ACHN (cell line): ENCODE results near the gene PORCN.
A peak's percentile ranks its signal among the peaks of the same experiment; 100 is the strongest.

ENCODE experiments used
- DNase-seq: peaks from one replicate; pipeline ENCODE4 v3.0.0-alpha.2; 2015
- in situ Hi-C: cut with HindIII; loops from 2 replicates; pipeline ENCODE4 v1.10.0; 2017; ENCODE audit warnings: low sequenced_read_pairs, low pct_ligation_motif_present, low pct_unique_long_range_greater_than_20kb

The PORCN gene

GRCh38 chrX:48475296-48475695 is 33.5 kb upstream of the PORCN start:
- in situ Hi-C loops = no loop called here
- no peak for DNase-seq

DNA sequence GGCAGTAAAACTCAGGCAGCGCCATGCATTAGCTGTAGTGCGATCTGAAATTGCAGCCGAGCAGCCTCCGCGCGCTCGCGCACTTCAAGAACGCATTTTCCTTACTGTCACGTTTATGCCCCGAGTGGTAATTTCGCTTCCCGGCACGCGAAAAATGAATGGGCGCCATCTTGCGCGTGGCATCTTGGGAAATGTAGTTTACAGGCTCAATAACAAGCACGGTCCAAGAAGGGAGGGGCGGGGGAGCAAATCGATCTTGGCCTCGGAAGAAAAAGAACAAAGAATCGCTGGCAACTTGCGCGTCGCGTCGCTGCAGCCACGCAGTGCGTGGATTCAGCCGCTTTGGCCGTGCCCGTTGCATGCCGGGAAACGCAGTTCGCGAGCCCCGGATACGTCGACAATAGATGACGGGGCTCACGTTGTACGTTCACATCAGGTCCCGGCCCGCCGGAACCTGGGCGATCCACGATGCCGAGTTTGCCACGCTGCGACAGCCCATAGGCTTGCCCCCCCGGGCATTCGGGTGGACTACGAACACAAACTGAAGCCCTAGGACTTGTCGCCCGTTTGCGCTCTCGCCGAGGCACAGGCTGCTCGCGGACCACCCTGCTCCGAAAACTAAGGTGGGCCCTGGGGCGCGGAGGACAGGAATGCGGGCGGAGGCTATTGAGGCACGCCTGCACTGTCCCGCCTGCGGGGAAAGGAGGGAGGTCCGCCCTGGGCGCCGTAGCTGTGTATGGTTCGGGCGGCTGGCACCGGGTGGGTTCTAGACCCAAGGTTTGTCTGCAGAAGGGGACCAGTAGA is 32.8 kb upstream of the PORCN start, which contains the start of gene FTSJ1:
Gene FTSJ1, plus strand, starts transcription at position 426 of the 804 bp plus-strand sequence. CDS start 1,849 bp downstream, outside the sequence.
- DNase-seq = peak; percentile 68
- in situ Hi-C loops = no loop called here

- in situ Hi-C loops = no loop called here
- DNase-seq = no peak
Observed at GRCh38 chrX:48476919-48477318, 31.9 kb upstream of the PORCN start.

DNA sequence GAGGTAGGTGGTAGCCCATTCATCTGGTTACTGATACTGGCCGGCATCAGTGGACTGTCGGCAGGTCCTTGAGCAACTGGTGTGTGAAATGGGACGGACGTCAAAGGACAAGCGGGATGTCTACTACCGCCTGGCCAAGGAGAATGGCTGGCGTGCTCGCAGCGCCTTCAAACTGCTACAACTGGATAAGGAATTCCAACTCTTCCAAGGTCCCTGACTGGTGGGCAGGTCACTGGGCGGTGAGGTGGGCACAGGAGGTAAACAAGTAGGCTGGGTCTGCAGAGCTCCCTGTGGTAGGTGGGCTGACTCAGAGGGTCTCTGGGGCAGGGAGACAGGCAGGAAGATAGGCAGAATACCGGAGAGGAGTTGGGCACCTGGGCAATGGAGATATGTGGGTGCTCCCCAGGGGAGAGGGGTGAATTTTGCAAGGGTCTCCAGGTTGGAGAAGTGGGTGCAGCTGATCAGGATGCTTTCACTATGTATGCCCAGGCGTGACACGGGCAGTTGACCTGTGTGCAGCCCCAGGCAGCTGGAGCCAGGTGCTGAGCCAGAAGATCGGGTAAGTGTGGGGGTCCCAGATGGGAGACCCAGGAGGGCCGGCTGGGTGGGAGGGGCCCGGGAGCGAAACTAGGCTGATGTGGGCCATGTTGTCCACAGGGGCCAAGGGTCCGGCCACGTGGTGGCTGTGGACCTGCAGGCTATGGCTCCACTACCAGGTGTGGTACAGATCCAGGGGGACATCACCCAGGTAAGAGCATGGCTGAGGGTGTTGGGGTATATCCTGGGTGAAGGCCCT is 30.6 kb upstream of the PORCN start:
- in situ Hi-C loops = no loop called here

DNA sequence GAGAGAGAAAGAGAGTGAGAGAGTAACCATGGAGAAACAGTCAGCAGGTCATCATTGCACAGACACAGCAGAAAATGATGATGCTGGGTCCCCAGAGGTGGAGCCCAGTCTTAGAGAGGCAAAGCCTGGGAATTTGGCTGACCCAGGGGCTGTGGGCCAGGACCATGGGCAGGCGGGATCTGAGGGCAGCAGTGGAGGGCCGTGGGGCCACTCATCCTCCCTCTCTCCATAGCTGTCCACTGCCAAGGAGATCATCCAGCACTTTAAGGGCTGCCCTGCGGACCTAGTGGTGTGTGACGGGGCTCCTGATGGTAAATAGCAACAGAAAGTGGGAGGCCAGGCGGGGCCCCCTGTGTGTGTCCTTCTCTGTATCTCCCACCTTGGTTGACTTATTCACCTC is 30.0 kb upstream of the PORCN start:
- in situ Hi-C loops = no loop called here
- DNase-seq = no peak

More for the DNA sequence above, 30.6 kb upstream of the PORCN start:
- DNase-seq = no peak

DNA sequence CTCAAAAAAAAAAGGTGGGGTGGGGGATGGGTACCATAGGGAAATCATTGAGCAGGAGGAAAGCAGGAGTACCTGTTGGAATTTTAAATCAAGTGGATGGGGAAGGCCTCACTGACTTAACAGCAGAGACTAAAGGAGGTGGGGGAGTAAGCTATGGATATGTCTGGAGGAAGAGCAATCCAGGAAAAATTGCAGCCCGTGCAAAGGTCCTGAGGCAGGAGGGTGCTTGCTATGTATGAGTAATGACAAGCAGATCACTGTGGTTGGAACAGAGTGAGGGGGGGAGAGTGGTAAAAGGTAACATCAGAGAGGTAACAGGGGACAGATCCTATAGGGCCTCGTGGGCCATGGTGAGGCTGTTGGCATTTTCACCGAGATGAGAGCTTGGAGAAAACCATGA is 28.6 kb upstream of the PORCN start:
- in situ Hi-C loops = no loop called here

DNA sequence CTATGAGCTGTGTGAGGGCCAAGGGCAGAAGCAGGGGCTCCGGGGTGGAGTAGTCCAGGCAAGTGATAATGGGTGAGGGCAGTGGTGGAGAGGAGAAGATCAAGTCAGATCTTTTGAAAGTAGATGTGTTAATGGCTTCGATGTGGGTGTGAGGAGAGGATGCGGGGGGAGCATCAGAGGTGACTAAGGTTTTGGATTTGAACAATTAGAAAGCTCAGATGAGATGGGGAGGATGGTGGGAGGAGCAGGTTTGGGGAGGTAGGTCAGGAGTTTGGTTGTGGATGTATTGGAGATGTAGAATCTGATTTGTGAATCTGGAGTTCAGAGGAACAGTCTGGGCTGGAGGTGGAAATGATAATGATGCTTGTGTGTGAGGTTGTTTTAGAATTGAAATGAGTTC is 28.2 kb upstream of the PORCN start:
- in situ Hi-C loops = no loop called here
- DNase-seq = no peak

More for the DNA sequence above, 28.6 kb upstream of the PORCN start:
- DNase-seq = no peak

GRCh38 chrX:48482526-48482925 is 26.3 kb upstream of the PORCN start:
- DNase-seq = no peak
- in situ Hi-C loops = no loop called here

GRCh38 chrX:48487362-48487798 is 21.4 kb upstream of the PORCN start:
- peak; percentile 48 for DNase-seq
- in situ Hi-C loops = no loop called here

DNA sequence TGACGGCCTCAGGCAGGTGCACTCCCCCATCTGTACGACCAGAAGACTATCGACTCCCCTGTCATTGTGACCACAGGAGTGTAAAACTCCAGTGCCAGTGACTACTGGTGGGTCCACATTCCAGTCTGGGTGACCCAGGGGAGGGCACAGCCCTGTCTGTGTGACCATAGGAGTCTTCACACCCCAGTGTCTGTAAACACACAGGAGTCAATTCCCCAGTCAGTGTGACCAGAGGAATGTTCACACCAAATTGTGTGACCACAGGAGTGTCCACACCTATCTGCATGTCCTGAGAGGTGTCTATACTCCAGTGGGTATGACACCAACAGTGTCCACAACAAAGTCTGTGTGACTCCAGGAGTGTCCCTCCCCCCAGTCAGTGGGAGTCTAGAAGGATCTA is 20.8 kb upstream of the PORCN start:
- no peak for DNase-seq
- in situ Hi-C loops = no loop called here

DNA sequence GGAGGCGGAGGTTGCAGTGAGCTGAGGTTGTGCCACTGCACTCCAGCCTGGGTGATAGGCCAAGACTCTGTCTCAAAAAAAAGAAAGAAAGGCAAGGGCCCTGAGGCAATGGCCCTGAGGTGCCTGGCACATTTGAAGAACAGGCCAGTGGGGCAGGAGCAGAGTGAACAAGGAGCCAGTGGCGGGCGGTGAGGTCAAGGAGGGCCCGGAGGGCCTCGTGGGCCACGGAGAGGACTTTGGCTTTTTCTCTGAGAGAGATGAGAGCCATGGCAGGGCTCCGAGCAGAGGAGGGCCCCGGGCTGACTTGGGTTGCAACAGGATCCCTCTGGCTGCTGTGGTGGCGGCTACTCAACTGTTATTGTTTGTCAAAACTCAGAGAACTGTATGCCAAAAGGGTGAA is 19.5 kb upstream of the PORCN start:
- DNase-seq = no peak
- in situ Hi-C loops = no loop called here

DNA sequence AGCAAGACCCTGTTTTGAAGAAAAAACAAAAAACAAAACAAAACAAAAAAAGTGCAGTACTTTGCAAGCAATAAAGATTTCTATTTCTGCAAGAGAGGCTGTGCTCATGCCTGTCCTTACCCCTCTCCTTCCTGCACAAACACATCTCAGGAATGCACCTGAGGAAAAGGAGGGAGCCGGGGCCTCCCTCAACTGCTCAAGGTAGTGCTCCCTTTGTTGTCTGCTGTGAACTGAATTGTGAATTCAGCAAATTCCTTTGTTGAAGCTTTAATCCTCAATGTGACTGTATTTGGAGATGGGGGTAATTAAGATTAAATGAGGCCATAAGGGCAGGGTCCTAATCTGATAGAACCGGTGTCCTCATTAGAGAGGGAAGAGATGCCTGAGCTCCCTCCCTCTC is 18.9 kb upstream of the PORCN start:
- in situ Hi-C loops = no loop called here
- no peak for DNase-seq

DNA sequence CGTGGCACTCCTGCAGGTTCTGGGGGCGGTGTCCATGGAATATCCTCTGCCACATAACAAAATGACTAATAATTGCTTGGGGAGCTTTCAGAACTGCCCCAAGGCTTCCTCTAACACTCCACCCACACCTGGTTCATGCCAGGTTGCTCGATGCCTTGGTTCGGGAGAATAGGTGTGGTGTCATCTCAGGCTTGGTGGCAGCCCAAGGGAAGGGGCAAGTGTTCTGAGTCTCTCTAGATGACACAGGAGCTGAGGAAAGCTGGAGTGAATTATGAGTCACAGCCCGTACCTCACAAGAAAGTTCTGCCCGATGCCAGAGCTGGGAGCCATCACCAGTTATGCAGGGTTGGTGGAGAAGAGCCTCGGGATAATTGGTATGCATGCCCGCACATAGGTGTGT is 18.1 kb upstream of the PORCN start:
- in situ Hi-C loops = no loop called here
- DNase-seq = no peak

- in situ Hi-C loops = no loop called here
- no peak for DNase-seq
Observed at GRCh38 chrX:48491809-48492208, 17.0 kb upstream of the PORCN start.

GRCh38 chrX:48492293-48492910 is 16.4 kb upstream of the PORCN start:
- peak; percentile 9 for DNase-seq
- in situ Hi-C loops = no loop called here

DNA sequence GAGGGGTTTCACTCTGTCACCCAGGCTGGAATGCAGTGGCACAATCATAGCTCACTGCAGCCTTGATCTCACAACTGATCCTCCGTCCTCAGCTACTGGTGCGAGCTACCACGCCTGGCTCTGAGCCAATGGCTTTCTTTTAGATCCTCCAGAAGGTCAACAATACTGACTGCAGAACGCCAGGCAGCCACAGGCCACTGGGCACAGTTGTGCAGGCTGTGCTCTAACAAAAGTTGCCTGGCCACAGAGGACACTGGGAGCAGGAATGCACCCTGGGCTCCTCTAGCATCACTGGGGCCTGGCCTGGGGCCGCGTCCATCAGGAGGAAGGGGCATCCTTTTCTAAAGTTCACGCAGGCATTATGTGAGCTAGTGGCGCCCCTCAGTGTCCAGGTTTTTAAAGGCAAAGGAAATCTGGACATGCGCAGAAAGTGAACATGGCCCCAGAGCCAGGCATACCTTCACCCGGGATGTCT is 14.9 kb upstream of the PORCN start:
- in situ Hi-C loops = no loop called here
- peak; percentile 36 for DNase-seq

- no peak for DNase-seq
- in situ Hi-C loops = no loop called here
Observed at GRCh38 chrX:48496660-48497059, 12.1 kb upstream of the PORCN start.

- DNase-seq = no peak
- in situ Hi-C loops = no loop called here
Observed at GRCh38 chrX:48497871-48498270, 10.9 kb upstream of the PORCN start.

GRCh38 chrX:48498374-48498809 is 10.4 kb upstream of the PORCN start:
- peak; percentile 85 for DNase-seq
- in situ Hi-C loops = no loop called here
